Karpas-422 (cell line): ENCODE data around the gene DDX10. TPM values are rescaled to one million over a fixed set of nuclear protein-coding genes. Genes with fewer than 3 reads are reported as not detected.
A peak's percentile ranks its signal among the peaks of the same experiment; 100 is the strongest.

Experiments used
- DNase-seq: peaks from one replicate; pipeline ENCODE4 v3.0.0-alpha.2; 2015
- H2AFZ ChIP-seq: fragments of 200-600 bp; sonication (generic); 2 replicates; pipeline ENCODE4 v1.6.1; 2014; ENCODE audit warnings: antibody characterized with exemption, low read length, mixed read lengths
- H3K27ac ChIP-seq: fragments of 200-600 bp; sonication (generic); 2 replicates; pipeline ENCODE4 v1.5.1; 2014; ENCODE audit warnings: mild to moderate bottlenecking, low read length, moderate library complexity
- H3K27me3 ChIP-seq: fragments of 200-600 bp; sonication (generic); 2 replicates; pipeline ENCODE4 v1.6.1; 2014; ENCODE audit warnings: low read length, mixed read lengths
- H3K36me3 ChIP-seq: fragments of 200-600 bp; sonication (generic); 2 replicates; pipeline ENCODE4 v1.6.1; 2014; ENCODE audit warnings: low read length, mixed read lengths; ENCODE audit not compliant: insufficient read depth
- H3K4me1 ChIP-seq: fragments of 200-600 bp; sonication (generic); 2 replicates; pipeline ENCODE4 v1.6.1; 2014; ENCODE audit warnings: mild to moderate bottlenecking, low read length, mixed read lengths
- H3K4me2 ChIP-seq: fragments of 200-600 bp; sonication (generic); 2 replicates; pipeline ENCODE4 v1.6.1; 2014; ENCODE audit warnings: low read length, low read depth, mild to moderate bottlenecking; ENCODE audit not compliant: poor library complexity, severe bottlenecking
- H3K4me3 ChIP-seq: fragments of 200-600 bp; sonication (generic); 2 replicates; pipeline ENCODE4 v1.5.1; 2014; ENCODE audit warnings: mild to moderate bottlenecking, antibody characterized with exemption, low read length, mixed read lengths
- H3K79me2 ChIP-seq: fragments of 200-600 bp; sonication (generic); 2 replicates; pipeline ENCODE4 v1.6.1; 2014; ENCODE audit warnings: mild to moderate bottlenecking, low read length, mixed read lengths
- H3K9ac ChIP-seq: fragments of 200-600 bp; sonication (generic); 2 replicates; pipeline ENCODE4 v1.6.0; 2014; ENCODE audit warnings: low read length
- H3K9me2 ChIP-seq: fragments of 200-600 bp; sonication (generic), shearing (Covaris generic); replicated peaks from 2 replicates; pipeline ENCODE4 v1.6.0; 2014; ENCODE audit warnings: mild to moderate bottlenecking, low read length, moderate library complexity; ENCODE audit not compliant: insufficient read depth
- H3K9me3 ChIP-seq: fragments of 300-700, 200-600 bp; sonication (generic); 2 replicates; pipeline ENCODE4 v1.6.1; 2014; ENCODE audit warnings: low read length, mixed read lengths
- H4K20me1 ChIP-seq: fragments of 200-600 bp; sonication (generic); 2 replicates; pipeline ENCODE4 v1.6.1; 2014; ENCODE audit warnings: mild to moderate bottlenecking, antibody characterized with exemption, low read length, low read depth; ENCODE audit not compliant: insufficient read depth
- total RNA-seq: library from RNA; depleted of rRNA; stranded (reverse); fragments of >200 nt; shearing (Covaris generic); gene quantifications from 2 replicates; pipeline ENCODE4 v1.2.3, GENCODE V29; 2014; ENCODE audit warnings: low replicate concordance

DDX10 gene
- total RNA-seq, 1 experiment from 2014 or later: 103 TPM

- Histone ChIP-seq H3K4me3 (peak overlapping the region; percentile 48), H3K9ac (peak overlapping the region; percentile 45), H3K36me3 (peaks cover 4% of the 10 kb centered on the region; the same call in 1 of the 2 replicates), H3K9me2 (no peaks in the 10 kb centered on the region), H3K4me2 (peak overlapping the region; percentile 72), H3K79me2 (peaks cover 70% of the 10 kb centered on the region), H3K27ac (peak overlapping the region; percentile 67), H3K9me3 (no peaks in the 10 kb centered on the region), H2AFZ (peak overlapping the region; percentile 3; the same call in 1 of the 2 replicates), H3K27me3 (no peaks in the 10 kb centered on the region), H4K20me1 (no peaks in the 10 kb centered on the region), H3K4me1 (peaks cover 39% of the 10 kb centered on the region)
- DNase-seq: peak; percentile 67
These were observed 189.0 kb downstream of the DDX10 start for GRCh38 chr11:108853864-108854263.

- no peaks in the 10 kb centered on the region for H3K9me2 ChIP-seq
- H4K20me1 ChIP-seq: no peaks in the 10 kb centered on the region
- peaks cover 39% of the 10 kb centered on the region for H3K4me1 ChIP-seq
- peak overlapping the region; percentile 67 for H3K27ac ChIP-seq
- H3K79me2 ChIP-seq: peaks cover 70% of the 10 kb centered on the region
- H3K27me3 ChIP-seq: no peaks in the 10 kb centered on the region
- H3K9me3 ChIP-seq: no peaks in the 10 kb centered on the region
- H3K4me3 ChIP-seq: peak overlapping the region; percentile 48
- peaks cover 4% of the 10 kb centered on the region; the same call in 1 of the 2 replicates for H3K36me3 ChIP-seq
- H2AFZ ChIP-seq: peak overlapping the region; percentile 3; the same call in 1 of the 2 replicates
- H3K4me2 ChIP-seq: peak overlapping the region; percentile 72
- peak overlapping the region; percentile 45 for H3K9ac ChIP-seq
- peak; percentile 75 for DNase-seq
These were observed 189.5 kb downstream of the DDX10 start for GRCh38 chr11:108854346-108854745.

DNA sequence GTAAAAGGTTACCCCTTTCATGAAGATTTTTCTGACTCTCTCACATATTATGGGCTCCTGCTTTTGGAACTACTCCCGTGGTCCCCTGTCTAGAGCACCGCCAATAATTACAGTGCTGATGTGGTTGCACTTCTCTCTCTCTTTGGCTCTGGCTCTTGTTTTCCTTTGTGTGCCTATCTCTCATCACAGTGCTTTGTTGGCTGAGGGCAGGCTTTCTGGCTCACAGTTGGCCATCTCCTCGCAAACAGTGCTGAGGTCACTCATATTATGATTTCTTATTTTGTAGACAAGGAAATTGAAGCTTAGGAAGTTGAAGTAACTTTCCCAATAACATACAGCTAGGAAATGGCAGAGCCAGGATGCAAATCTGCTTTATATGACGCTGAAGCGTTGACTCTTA is 192.5 kb downstream of the DDX10 start:
- no peak for DNase-seq

DNA sequence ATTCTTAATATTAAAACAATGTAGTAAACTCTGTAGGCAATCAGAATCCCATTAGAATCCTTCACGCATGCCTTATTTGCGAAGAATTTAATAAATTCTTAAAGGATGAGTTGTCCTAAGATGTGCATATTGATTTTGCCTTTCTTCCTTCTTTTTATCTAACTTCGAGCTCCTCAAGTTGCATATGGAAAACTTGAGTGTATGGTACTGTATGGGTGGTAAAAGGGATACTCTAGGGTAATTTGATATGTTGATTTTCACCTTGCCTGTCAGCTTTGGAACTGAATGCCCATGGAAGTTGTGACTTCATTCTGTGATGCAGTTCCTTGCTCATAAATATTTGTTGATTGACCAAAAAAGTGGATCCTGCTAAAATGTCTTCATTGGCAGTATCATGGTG is 193.8 kb downstream of the DDX10 start:
- H3K4me3 ChIP-seq: no peak overlapping the region
- peaks cover 15% of the 10 kb centered on the region for H3K4me1 ChIP-seq
- DNase-seq: no peak
- no peak overlapping the region for H3K9ac ChIP-seq
- H3K79me2 ChIP-seq: peaks cover 83% of the 10 kb centered on the region
- no peak overlapping the region for H2AFZ ChIP-seq
- no peaks in the 10 kb centered on the region for H3K9me3 ChIP-seq
- no peaks in the 10 kb centered on the region for H3K9me2 ChIP-seq
- H3K36me3 ChIP-seq: no peaks in the 10 kb centered on the region; the same call in 1 of the 2 replicates
- no peak overlapping the region for H3K4me2 ChIP-seq
- no peaks in the 10 kb centered on the region for H3K27me3 ChIP-seq
- no peaks in the 10 kb centered on the region for H4K20me1 ChIP-seq
- no peak overlapping the region for H3K27ac ChIP-seq

More for the DNA sequence above, 192.5 kb downstream of the DDX10 start:
- H3K9me3 ChIP-seq: no peaks in the 10 kb centered on the region
- peaks cover 27% of the 10 kb centered on the region for H3K4me1 ChIP-seq
- H3K27ac ChIP-seq: no peak overlapping the region
- H3K4me3 ChIP-seq: no peak overlapping the region
- H3K36me3 ChIP-seq: no peaks in the 10 kb centered on the region; the same call in 1 of the 2 replicates
- H3K9me2 ChIP-seq: no peaks in the 10 kb centered on the region
- H3K79me2 ChIP-seq: peaks cover 72% of the 10 kb centered on the region
- no peaks in the 10 kb centered on the region for H3K27me3 ChIP-seq
- no peak overlapping the region for H3K4me2 ChIP-seq
- no peaks in the 10 kb centered on the region for H4K20me1 ChIP-seq
- no peak overlapping the region for H2AFZ ChIP-seq
- H3K9ac ChIP-seq: no peak overlapping the region

DNA sequence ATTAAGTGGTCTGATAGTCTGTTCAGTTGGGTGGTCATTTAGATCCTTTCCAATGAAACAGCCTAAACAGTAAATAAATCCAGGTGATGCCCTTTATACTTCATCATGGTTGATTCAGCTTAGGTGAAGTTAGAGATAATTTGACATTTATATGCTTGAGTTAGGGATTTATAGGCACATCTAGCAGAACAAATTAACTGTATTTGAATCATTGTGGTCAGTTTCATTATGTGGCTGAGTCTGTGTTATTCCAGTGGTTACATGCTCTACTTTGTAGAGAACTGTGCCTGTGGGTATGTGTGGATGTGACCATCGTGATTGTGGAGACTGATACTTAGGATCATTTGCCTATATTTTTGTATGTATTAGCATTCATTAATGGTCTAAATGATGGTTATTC is 194.6 kb downstream of the DDX10 start:
- Histone ChIP-seq H3K9me2 (no peaks in the 10 kb centered on the region), H3K4me3 (no peak overlapping the region), H3K27ac (no peak overlapping the region), H3K27me3 (no peaks in the 10 kb centered on the region), H3K79me2 (peaks cover 82% of the 10 kb centered on the region), H3K4me2 (no peak overlapping the region), H3K9me3 (no peaks in the 10 kb centered on the region), H3K4me1 (peaks cover 6% of the 10 kb centered on the region), H3K36me3 (no peaks in the 10 kb centered on the region; the same call in 1 of the 2 replicates), H3K9ac (no peak overlapping the region), H4K20me1 (no peaks in the 10 kb centered on the region), H2AFZ (no peak overlapping the region)
- no peak for DNase-seq

DNA sequence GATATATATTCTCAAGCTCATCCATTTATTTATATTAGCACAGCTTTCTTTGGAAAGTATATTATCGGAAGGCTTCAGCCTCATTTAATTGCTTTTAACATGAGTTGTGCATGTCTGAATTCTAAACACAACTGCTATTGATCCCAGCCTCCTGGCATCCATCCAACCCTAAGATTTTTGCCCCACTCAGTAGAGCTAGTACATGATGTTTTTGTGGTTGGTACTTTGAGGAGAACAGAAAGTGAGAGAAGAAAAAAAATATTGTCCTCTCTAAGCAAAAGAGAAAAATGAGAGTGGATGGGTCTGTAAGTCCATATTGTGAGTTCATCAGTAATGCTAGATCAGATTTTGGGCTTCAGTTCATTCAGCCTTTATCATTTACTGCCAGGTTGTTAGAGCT is 198.7 kb downstream of the DDX10 start:
- Histone ChIP-seq H3K9me2 (no peaks in the 10 kb centered on the region), H3K4me2 (no peak overlapping the region), H3K4me3 (no peak overlapping the region), H4K20me1 (no peaks in the 10 kb centered on the region), H3K79me2 (peaks cover 88% of the 10 kb centered on the region), H3K4me1 (peaks cover 24% of the 10 kb centered on the region), H3K9me3 (no peaks in the 10 kb centered on the region), H2AFZ (no peak overlapping the region), H3K27ac (no peak overlapping the region), H3K36me3 (no peaks in the 10 kb centered on the region; the same call in 1 of the 2 replicates), H3K9ac (no peak overlapping the region), H3K27me3 (no peaks in the 10 kb centered on the region)
- no peak for DNase-seq

- Histone ChIP-seq H3K79me2 (peaks cover 90% of the 10 kb centered on the region), H3K4me3 (no peak overlapping the region), H2AFZ (no peak overlapping the region), H3K9me2 (no peaks in the 10 kb centered on the region), H3K27ac (no peak overlapping the region), H3K4me1 (peaks cover 24% of the 10 kb centered on the region), H3K9ac (no peak overlapping the region), H4K20me1 (no peaks in the 10 kb centered on the region), H3K36me3 (no peaks in the 10 kb centered on the region), H3K9me3 (no peaks in the 10 kb centered on the region), H3K27me3 (no peaks in the 10 kb centered on the region), H3K4me2 (no peak overlapping the region)
- no peak for DNase-seq
These were observed 200.5 kb downstream of the DDX10 start for GRCh38 chr11:108865406-108865805.

- Histone ChIP-seq H3K36me3 (no peaks in the 10 kb centered on the region), H3K9me3 (no peaks in the 10 kb centered on the region), H3K4me1 (peaks cover 24% of the 10 kb centered on the region), H3K27me3 (no peaks in the 10 kb centered on the region), H2AFZ (no peak overlapping the region), H4K20me1 (no peaks in the 10 kb centered on the region), H3K4me3 (no peak overlapping the region), H3K27ac (no peak overlapping the region), H3K9ac (no peak overlapping the region), H3K9me2 (no peaks in the 10 kb centered on the region), H3K4me2 (no peak overlapping the region), H3K79me2 (peaks cover 90% of the 10 kb centered on the region)
- DNase-seq: no peak
These were observed 201.9 kb downstream of the DDX10 start for GRCh38 chr11:108866781-108867180.
